ENCODE data around the gene SLC30A3. TPM values are rescaled to one million over a fixed set of nuclear protein-coding genes. Genes with fewer than 3 reads are reported as not detected.

The SLC30A3 gene
- total RNA-seq, 1 experiment from 2014 or later: not detected

DNA sequence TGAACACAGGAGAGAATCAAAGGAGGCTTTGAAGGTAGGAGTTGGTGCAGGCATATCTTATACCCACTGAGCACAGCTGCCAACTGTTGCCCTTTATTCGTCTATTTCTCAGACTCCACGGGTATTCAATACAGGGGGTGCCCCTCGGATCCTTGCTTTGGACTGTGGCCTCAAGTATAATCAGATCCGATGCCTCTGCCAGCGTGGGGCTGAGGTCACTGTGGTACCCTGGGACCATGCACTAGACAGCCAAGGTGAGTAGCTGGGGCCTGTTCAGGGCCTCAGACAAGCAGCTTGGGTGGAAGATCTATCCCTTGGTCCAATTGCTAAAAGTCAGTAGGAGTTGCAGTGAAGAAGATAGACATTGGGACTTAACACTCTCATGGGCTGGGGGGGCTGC lies 40.4 kb downstream of the SLC30A3 start:
- no peak for DNase-seq
- no peaks in the 10 kb centered on the region for H3K9me3 ChIP-seq
- H3K4me3 ChIP-seq: no peak overlapping the region
- no peaks in the 10 kb centered on the region for H3K27me3 ChIP-seq
- peaks cover 86% of the 10 kb centered on the region for H3K36me3 ChIP-seq

DNA sequence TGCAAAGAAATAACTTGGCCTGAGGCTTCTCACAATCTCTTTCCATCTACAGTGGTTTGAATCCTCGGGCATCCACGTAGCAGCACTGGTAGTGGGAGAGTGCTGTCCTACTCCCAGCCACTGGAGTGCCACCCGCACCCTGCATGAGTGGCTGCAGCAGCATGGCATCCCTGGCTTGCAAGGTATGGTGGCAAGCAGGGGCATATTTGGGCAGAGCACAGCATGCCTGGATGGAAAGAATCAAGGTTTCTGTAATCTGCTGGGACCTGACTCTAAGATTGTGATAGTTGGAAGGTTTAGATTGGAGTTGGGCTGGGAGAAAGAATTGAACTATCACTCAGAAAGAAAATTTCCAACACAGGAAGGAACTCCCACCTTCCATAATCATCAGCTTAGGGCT lies 41.7 kb downstream of the SLC30A3 start:
- no peak for DNase-seq
- H3K27me3 ChIP-seq: no peaks in the 10 kb centered on the region
- no peaks in the 10 kb centered on the region for H3K9me3 ChIP-seq
- no peak overlapping the region for H3K4me3 ChIP-seq
- H3K36me3 ChIP-seq: peaks cover 82% of the 10 kb centered on the region

DNA sequence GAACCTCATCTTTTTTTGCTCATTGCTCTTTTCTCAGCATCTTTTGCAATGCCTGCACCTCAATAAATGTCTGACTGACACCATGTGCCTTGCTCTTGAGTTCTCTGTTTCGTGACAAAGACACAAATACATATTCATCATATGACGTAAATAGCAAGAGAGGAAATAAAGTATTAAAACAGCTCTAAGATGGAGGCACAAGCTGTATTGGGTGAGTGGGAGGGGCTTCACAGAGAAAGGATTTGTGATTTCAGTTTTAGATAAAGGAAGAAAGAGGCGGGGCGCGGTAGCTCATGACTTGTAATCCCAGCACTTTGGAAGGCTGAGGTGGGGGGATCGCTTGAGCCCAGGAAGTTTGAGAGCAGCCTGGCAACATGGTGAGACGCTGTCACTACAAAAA lies 42.8 kb downstream of the SLC30A3 start:
- Histone ChIP-seq H3K4me3 (no peak overlapping the region), H3K27me3 (no peaks in the 10 kb centered on the region), H3K36me3 (peaks cover 82% of the 10 kb centered on the region), H3K9me3 (no peaks in the 10 kb centered on the region)
- no peak for DNase-seq

DNA sequence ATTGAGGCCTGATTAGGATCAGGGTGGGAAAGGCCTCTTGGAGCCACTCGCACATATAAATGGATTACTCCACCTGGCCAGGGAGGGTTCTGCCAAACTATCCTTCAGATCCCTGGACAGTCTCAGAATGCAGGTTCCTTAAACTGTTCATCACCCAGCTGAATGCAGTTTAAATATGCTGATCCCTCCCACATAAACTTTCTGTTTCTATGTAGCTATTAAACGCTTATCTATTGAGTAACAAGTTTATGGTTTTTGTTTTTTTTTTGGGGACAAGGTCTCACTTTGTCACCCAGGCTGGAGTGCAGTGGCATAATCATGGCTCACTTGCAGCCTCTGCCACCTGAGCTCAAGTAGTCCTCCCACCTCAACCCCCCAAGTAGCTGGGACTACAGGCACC lies 43.8 kb downstream of the SLC30A3 start:
- no peak for DNase-seq
- peaks cover 76% of the 10 kb centered on the region for H3K36me3 ChIP-seq
- H3K27me3 ChIP-seq: no peaks in the 10 kb centered on the region
- no peak overlapping the region for H3K4me3 ChIP-seq
- H3K9me3 ChIP-seq: no peaks in the 10 kb centered on the region

DNA sequence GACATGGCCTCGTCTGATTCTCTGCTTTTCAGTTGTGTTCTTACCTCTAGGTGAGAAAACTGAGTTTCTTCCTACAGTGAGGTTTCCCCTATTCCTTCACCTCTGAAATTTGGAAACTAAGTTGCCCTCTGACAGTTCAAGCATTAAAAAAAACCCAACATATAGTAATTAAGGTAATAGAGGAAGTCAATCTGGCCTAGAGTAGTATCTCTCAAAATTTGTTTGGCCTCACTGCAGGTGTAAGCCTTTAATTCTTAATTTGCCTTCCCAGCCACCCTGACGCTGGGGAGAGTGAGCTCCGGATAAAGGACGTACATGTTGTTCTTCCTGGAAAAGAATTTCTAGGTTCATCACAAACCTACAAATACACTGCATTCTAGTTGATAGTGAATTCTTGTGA lies 44.2 kb downstream of the SLC30A3 start:
- H3K4me3 ChIP-seq: peak overlapping the region; percentile 81; the same call in 1 of the 2 replicates
- peaks cover 76% of the 10 kb centered on the region for H3K36me3 ChIP-seq

DNA sequence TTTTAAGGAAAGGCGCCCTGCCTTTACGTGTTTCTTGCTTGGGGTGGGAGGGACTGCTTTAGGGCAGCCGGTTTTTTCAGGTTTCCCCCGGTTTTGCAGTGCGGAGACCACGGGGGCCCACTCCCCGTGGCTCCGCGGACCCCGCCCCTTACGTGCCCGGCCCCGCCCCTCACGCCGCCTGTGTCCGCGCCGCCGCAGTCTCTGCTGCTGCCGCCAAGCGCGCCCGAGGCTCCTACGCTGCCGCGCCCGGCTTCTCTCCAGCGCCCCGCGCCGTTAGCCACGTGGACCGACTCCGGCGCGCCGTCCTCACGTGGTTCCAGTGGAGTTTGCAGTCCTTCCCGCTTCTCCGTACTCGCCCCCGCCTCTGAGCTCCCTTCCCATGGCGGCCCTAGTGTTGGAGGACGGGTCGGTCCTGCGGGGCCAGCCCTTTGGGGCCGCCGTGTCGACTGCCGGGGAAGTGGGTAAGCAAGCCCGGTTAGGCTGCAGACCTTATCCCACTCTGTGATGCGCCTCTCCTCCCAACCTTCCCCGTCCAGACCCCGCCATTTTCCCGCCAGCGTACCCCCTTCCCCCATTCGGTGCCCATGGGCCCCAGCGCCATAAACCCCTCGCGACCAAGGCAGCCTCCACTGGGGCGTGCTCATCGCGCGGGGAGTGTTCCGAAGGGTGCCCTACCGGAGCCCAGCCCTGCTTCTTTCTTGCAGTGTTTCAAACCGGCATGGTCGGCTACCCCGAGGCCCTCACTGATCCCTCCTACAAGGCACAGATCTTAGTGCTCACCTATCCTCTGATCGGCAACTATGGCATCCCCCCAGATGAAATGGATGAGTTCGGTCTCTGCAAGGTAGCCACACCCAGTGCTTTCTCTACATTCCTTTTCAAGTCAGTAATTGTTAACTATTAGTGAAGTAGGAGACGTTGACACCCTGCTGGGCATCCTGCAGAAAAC lies 45.4 kb downstream of the SLC30A3 start, which contains the start of gene CAD:
TSS of gene CAD (plus strand) at position 197 of the 949 bp plus-strand sequence. CDS start at position 380, 183 bp downstream.
- Histone ChIP-seq H3K4me3 (peak within 1 kb of the TSS; percentile 81), H3K27me3 (no peaks in the 10 kb centered on the region), H3K9me3 (no peaks in the 10 kb centered on the region), H3K36me3 (peaks cover 70% of the 10 kb centered on the region)
- peak; percentile 90 for DNase-seq

More for the DNA sequence above, 44.2 kb downstream of the SLC30A3 start:
- Histone ChIP-seq H3K27me3 (no peaks in the 10 kb centered on the region), H3K9me3 (no peaks in the 10 kb centered on the region)
- DNase-seq: no peak

DNA sequence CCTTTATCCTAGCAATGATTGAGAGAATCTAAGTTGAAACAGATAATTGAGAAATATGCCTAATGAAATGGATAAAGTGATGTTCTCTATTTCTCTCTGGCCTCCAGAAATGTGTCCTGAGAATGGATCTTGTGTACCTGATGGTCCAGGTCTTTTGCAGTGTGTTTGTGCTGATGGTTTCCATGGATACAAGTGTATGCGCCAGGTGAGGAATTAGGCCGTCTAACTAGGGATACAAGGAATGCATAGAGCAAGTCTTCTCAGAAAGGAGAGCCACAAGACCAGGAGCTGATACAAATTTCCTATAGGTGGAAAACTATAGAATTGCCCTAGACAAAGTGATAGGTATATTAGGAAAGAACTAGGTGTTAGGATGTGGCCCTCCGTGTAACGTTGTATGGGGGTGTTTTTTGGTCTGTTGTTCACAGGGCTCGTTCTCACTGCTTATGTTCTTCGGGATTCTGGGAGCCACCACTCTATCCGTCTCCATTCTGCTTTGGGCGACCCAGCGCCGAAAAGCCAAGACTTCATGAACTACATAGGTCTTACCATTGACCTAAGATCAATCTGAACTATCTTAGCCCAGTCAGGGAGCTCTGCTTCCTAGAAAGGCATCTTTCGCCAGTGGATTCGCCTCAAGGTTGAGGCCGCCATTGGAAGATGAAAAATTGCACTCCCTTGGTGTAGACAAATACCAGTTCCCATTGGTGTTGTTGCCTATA lies 46.3 kb downstream of the SLC30A3 start:
- H3K9me3 ChIP-seq: no peaks in the 10 kb centered on the region
- DNase-seq: no peak
- peaks cover 61% of the 10 kb centered on the region for H3K36me3 ChIP-seq
- no peaks in the 10 kb centered on the region for H3K27me3 ChIP-seq
- H3K4me3 ChIP-seq: peak overlapping the region; percentile 81

DNA sequence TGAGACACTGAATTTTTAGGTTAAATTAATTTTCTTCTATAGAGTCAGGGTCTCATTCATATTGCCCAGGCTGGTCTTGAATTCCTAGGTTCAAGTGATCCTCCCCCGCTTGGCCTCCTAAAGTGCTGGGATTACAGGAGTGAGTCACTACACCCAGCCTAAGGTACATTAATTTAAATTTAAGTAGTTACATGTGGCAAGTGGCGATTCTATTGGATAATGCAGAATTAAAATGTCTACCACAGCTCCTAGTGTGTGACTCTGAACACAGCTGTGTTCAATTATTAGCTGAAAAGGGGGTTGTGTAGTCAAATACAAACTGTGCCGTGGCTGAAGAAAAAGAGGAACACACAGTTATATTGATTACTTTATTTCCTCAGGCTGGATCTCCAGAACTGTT lies 47.9 kb downstream of the SLC30A3 start:
- H3K4me3 ChIP-seq: no peak overlapping the region
- no peak for DNase-seq

DNA sequence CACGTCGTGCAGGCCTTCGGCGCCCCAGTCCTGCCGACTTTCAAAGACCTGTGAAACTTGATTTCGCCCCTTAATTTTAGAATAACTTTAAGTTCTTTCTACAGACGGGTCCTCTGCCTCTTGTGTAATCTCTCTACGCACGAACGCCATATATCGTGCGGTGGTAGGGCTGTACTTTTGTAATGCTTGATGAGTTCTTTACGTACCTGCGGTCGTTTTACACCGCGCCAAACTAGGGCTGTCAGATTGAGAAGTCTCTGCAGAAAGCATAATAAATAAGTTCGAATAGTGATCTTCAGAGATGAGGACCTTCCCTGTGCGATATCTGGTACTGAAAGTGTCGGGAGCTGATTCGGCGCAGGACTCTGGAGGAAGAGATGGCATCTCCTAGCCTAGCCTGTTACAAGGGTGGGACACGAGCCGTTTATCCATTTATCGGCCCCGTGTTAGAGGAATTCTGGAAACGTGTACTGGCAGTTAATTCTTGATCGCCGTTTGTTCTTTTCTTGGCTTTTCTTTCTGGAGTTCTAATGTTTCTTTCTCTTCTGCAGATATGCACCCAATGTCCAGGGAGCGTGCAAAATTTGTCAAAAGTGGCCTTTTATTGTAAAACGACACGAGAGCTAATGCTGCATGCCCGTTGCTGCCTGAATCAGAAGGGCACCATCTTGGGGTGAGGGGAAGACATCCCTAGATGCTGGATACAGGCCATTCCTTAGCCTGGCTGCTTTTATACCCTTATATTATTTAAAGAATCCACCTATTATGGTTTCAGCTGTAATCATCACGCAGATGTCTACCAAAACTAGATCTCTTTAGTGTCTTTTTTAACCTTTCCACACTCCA lies 50.0 kb downstream of the SLC30A3 start:
- H3K27me3 ChIP-seq: no peaks in the 10 kb centered on the region
- no peaks in the 10 kb centered on the region for H3K9me3 ChIP-seq
- peak; percentile 4 for DNase-seq
- peak overlapping the region; percentile 65 for H3K4me3 ChIP-seq
- peaks cover 51% of the 10 kb centered on the region for H3K36me3 ChIP-seq

More for the DNA sequence above, 47.9 kb downstream of the SLC30A3 start:
- Histone ChIP-seq H3K36me3 (peaks cover 52% of the 10 kb centered on the region), H3K27me3 (no peaks in the 10 kb centered on the region), H3K9me3 (no peaks in the 10 kb centered on the region)

DNA sequence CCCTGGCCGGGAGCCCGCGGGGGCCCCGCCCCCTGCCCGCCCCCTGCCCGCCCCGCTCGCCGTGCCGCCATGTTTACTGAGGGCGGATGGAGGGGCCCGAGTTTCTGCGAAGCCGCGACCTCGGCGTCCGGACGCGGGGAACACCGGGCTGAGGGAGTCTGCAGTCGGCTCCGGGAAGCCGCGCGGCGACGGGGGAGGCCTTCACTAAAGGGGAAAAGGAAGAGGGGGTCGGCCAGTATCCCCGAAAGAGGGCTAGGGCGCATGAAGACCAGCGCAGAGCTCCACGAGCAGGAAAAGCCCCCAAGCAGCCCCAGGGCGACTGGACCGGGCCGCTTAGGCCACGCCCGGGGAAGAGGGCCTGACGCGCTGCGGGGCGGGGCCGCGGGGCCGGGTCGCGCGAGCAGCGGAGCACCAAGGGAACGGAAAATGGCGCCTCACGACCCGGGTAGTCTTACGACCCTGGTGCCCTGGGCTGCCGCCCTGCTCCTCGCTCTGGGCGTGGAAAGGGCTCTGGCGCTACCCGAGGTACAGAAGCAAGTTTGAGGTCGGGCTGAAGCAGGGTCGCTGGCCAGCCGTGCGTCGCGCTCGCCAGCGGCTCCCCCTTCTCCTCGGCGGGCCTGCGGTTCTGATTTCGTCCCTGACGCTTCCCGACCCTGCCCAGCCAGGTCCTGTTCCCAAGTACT lies 50.8 kb downstream of the SLC30A3 start, which contains the start of the genes ATRAID and SLC5A6:
TSS of gene ATRAID (plus strand) at position 99 of the 683 bp plus-strand sequence. CDS start at position 427, 328 bp downstream.
TSS of gene SLC5A6 (minus strand) at position 326 of the 683 bp plus-strand sequence. CDS start 4,618 bp downstream, outside the sequence.
- peak; percentile 90 for DNase-seq
- peak within 1 kb of the TSS; percentile 65 for H3K4me3 ChIP-seq
- H3K9me3 ChIP-seq: no peaks in the 10 kb centered on the region
- H3K36me3 ChIP-seq: peaks cover 45% of the 10 kb centered on the region
- no peaks in the 10 kb centered on the region for H3K27me3 ChIP-seq

DNA sequence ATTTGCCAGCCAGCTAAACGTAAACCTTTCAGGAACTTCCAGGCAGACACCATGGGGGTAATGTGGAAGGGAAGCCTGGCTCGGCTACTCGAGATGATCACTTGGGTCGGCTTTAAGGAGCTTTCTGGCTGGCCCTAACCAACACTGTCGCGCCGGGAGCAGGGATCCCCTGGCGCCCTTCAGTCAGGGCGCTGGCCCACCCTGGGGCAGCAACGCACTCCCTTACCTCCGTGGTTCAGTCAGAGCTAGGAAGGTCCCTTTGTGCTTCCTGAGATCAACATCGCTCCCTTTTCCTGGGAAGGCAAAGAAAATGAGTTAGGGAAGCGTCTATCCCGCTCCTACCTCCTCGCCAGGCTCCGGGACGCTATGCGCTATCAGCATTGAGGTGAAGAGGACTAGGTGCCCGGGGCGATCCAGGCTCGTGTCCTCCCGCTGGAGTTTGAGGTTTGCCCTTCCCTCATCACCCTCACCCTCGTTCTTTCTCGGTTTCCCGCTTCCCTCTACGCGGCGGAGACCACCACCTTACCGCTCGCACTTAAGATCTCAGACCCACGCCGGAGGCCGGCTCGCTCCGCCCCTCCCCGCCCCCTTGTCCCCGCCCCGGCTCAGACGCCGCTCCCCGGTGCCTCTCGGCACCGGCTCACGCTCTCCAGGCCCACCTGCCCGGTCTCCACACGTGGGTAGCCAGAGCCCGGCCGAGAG lies 51.5 kb downstream of the SLC30A3 start:
- peak overlapping the region; percentile 65 for H3K4me3 ChIP-seq
- no peak for DNase-seq
- peaks cover 42% of the 10 kb centered on the region for H3K36me3 ChIP-seq
- no peaks in the 10 kb centered on the region for H3K27me3 ChIP-seq
- no peaks in the 10 kb centered on the region for H3K9me3 ChIP-seq

DNA sequence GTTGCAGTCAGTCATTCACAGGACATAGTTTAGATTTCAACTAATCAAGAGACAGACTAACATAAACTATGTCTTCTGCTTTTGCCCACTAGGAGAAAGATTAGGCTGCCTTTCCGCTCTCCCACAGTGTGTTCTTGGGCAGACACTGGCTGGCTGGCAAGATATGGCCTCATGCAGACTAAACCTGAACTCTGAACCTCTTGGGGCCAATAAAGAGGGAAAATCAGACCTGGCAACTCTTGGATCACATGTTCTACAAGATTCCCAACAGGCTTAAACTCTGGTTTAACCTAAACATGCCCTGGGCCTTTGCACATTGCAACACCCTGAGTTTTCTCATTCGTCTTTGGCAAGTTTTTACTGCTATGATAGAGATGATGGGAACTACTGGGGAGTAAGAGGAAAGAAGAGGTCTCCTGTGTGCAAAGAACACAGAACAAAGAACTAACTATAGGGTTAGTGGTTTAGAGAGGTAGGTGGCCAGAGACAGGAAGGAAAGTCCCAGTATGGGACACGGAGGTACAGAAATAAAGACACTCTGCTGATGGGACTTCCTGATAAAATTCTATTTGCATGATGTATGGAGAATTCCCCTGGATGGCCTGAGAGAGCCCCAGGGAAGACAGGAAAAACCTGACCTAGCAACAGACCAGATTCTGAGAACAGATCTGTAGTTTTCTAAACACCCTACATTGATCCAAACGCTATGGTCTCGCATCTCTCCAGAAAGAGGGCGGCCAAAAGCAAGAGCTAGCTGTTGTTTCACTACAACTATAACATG lies 53.0 kb downstream of the SLC30A3 start:
- Histone ChIP-seq H3K9me3 (no peaks in the 10 kb centered on the region), H3K4me3 (no peak overlapping the region), H3K36me3 (peaks cover 46% of the 10 kb centered on the region), H3K27me3 (no peaks in the 10 kb centered on the region)
- no peak for DNase-seq

DNA sequence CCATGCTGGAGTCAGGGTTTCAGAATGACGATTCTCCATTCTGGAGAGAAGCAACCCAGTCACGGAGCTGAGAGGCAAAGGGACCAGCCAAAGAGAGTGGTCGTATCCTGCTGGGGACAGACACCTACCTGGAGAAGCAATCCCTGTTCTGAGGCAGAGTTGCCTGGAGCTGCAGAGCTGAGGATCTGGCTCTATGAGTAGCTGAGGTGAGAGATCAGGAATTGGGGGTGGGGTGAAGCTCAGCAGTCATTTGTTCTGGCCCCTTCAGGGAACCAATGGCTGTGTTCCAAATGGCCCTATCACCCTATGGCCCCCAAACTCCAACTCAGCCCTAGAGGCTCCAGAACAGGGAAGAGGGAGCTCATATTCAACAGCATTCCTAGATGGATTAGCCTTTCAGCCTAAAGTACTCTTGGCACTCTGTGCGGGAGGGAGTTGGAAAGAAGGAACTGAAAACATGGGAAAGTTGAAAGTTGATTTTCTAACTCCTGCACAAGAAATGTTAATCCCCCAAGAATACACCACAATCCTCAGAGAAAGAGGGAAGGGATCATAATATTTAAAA lies 54.3 kb downstream of the SLC30A3 start:
- Histone ChIP-seq H3K9me3 (no peaks in the 10 kb centered on the region), H3K4me3 (no peak overlapping the region), H3K36me3 (peaks cover 41% of the 10 kb centered on the region), H3K27me3 (no peaks in the 10 kb centered on the region)
- DNase-seq: no peak

DNA sequence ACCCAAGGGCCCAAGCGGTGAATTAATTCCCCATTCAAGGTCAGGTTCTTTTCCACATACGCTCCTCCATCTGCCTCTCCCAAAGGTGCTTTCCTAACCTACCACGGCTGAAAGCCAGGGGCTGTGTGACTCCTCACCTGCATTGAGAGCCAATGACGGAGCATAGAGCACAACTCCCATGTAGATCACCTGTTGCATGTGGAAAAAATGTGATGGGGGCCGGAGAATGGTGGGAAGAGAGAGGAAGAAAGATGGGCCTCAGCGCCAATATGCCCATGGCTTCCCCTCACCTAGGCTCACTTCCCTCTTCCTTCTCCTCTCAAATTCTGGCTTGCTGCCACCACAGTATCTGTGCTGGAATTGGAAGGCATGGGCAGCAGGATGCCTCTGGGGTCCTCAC lies 56.5 kb downstream of the SLC30A3 start:
- Histone ChIP-seq H3K4me3 (no peak overlapping the region), H3K36me3 (peaks cover 47% of the 10 kb centered on the region), H3K9me3 (no peaks in the 10 kb centered on the region), H3K27me3 (no peaks in the 10 kb centered on the region)
- no peak for DNase-seq
